Measurements from ENCODE around the gene TRABD. TPM values are rescaled to one million over a fixed set of nuclear protein-coding genes. Genes with fewer than 3 reads are reported as not detected.
"Not testable (repeated sequence)": the region's sequence is repeated elsewhere in the genome, so short reads cannot be mapped to it uniquely, and the experiment has no call there.

Gene TRABD
- total RNA-seq, 3 donors from 2014 or later, result 36.8 to 52.6 (median 42.7) TPM

DNA sequence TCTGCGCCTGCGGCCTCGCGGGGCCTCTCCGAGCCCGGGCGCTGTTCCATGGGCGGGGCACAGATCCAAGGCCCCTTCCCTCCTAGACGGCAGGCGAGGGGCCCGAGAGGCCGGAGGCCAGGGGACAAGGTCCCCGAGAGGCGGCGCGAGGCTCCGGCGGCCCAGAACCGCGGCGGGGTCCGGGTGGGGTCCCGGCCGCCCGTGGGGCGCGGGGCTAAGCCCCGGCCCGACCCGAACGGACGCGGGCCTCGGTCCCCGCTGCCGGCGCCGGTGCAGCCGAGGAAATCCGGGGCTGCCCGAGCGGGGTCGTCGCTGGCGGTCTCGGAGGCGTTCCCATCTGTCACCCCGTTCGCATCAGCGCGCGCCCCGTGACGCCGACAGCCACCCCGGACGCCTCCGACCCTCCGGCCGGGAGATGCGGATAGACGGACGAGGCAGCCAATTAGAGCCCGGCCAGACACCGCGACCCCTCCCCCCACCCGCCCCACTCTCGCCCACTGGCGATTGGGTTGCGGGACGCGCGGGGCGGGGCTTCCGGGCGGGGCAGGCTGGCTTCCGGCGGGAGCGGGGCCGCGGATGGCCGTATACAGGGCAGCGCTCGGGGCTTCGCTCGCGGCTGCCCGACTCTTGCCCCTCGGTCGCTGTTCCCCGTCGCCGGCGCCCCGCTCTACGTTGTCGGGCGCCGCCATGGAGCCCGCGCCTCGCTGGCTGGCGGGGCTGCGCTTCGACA lies 14.9 kb downstream of the TRABD start, which contains the start of gene SELENOO:
TSS of gene SELENOO (plus strand) at position 551 of the 730 bp plus-strand sequence. CDS start at position 577, 26 bp downstream.
- no peaks in the 10 kb centered on the region for H3K9me3 ChIP-seq
- ATAC-seq (peak; percentile 93), DNase-seq (peak; percentile 93 to 96 (median 95))
- H3K4me1 ChIP-seq (ENCODE audit: low read depth), result peaks cover 15% of the 10 kb centered on the region
- peak within 1 kb of the TSS; percentile 72 for H3K4me3 ChIP-seq
- H3K36me3 ChIP-seq (ENCODE audit: low read depth), result no peaks in the 10 kb centered on the region
- TF ChIP-seq, protein P1, sequence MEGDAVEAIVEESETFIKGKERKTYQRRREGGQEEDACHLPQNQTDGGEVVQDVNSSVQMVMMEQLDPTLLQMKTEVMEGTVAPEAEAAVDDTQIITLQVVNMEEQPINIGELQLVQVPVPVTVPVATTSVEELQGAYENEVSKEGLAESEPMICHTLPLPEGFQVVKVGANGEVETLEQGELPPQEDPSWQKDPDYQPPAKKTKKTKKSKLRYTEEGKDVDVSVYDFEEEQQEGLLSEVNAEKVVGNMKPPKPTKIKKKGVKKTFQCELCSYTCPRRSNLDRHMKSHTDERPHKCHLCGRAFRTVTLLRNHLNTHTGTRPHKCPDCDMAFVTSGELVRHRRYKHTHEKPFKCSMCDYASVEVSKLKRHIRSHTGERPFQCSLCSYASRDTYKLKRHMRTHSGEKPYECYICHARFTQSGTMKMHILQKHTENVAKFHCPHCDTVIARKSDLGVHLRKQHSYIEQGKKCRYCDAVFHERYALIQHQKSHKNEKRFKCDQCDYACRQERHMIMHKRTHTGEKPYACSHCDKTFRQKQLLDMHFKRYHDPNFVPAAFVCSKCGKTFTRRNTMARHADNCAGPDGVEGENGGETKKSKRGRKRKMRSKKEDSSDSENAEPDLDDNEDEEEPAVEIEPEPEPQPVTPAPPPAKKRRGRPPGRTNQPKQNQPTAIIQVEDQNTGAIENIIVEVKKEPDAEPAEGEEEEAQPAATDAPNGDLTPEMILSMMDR (IDR thresholded peaks at IDR 0.05), result no peak
- intact Hi-C loops (cut with DNase I, micrococcal nuclease), result no loop called here

DNA sequence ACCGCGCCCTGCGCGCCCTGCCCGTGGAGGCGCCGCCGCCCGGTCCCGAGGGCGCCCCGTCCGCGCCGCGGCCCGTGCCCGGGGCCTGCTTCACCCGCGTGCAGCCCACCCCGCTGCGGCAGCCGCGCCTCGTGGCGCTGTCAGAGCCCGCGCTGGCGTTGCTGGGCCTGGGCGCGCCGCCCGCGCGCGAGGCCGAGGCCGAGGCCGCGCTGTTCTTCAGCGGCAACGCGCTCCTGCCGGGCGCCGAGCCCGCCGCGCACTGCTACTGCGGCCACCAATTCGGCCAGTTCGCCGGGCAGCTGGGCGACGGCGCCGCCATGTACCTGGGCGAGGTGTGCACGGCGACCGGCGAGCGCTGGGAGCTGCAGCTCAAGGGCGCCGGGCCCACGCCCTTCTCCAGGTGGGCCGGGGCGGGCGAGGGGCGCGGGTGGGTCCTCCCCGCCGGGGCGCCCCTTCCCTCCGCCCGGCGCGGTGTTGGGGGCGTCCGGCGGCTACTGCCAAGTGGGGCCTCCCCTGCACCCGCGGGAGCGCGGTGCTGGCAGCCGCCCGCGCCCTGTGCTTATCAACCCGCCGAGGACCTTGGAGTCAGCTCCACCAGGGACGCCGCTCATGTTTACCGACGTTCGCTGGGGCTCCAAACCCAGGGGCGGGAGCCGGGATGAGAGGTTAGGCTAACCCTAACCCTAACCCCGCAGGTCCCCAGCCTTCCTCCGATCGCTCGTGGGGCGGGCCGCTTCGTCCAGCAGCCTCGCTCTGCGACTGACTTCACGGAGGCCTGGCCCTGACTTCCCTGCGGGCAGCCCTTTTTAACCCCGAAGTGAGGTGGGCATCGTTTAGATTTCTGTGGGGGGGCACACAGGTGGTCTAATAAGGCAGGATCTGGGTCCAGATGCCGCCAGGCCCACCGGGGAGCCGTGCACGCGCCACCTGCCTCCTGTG lies 15.7 kb downstream of the TRABD start:
- peak; percentile 44 for ATAC-seq
- Histone ChIP-seq H3K4me3 (peak overlapping the region; percentile 72), H3K4me1 (ENCODE audit: low read depth) (peaks cover 15% of the 10 kb centered on the region), H3K9me3 (no peaks in the 10 kb centered on the region), H3K36me3 (ENCODE audit: low read depth) (no peaks in the 10 kb centered on the region)
- TF ChIP-seq, protein P1 (IDR thresholded peaks at IDR 0.05), result no peak
- intact Hi-C loops (cut with DNase I, micrococcal nuclease), result no loop called here
- DNase-seq, result no peak

DNA sequence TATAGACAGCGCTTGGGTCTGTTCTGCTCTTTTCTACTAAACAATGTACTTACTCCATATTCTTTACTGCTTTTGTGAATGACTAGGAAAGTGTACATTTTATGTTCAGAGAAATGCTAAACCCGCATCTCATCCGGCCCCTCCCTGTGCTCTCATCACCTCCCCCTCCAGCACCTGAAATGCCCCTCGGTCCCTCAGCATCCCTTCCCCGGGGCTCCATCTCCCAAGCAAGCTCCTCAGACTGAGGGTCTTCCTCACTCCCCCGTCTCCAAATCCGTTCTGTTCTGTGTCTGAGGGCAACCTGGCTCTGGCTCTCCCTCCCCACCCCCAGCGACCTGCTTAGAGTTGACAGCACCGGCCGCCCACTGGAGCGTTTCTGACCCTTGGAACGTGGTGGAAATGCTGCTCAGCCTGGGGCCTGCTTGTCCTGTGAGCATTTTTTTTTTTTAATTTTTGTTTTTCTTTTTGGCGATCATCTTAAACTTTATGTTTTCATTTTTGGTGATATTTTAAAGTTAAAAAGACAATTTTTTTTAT lies 16.5 kb downstream of the TRABD start:
- no peaks in the 10 kb centered on the region for H3K36me3 ChIP-seq (ENCODE audit: low read depth)
- TF ChIP-seq, protein P1 (IDR thresholded peaks at IDR 0.05), result no peak
- peaks cover 15% of the 10 kb centered on the region for H3K4me1 ChIP-seq (ENCODE audit: low read depth)
- H3K9me3 ChIP-seq, result no peaks in the 10 kb centered on the region
- ATAC-seq (no peak), DNase-seq (no peak)
- H3K4me3 ChIP-seq, result no peak overlapping the region
- intact Hi-C loops (cut with DNase I, micrococcal nuclease), result no loop called here

- TF ChIP-seq, protein P1 (IDR thresholded peaks at IDR 0.05), result no peak
- peaks cover 15% of the 10 kb centered on the region for H3K4me1 ChIP-seq (ENCODE audit: low read depth)
- no peak for ATAC-seq
- H3K4me3 ChIP-seq, result no peak overlapping the region
- no peaks in the 10 kb centered on the region for H3K9me3 ChIP-seq
- no peaks in the 10 kb centered on the region for H3K36me3 ChIP-seq (ENCODE audit: low read depth)
- no peak for DNase-seq
- intact Hi-C loops (cut with DNase I, micrococcal nuclease), result no loop called here
Measured at GRCh38 chr22:50203288-50203687, 17.6 kb downstream of the TRABD start.

DNA sequence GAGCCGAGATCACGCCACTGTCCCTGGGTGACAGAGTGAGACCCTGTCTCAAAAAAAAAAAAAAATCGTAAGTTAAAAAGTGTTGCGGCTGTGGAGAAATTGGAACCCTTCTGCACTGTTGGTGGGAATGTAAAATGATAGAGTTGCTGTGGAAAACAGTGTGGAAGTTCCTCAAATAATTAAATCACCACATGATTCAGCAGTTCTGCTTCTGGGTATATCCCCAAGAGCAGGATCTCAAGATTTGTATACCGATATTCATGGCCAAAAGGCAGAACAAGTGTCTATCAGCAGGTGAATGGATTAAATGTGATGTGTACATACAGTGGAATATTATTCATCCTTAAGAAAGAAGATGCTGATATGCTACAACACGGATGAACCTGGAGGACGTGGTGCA lies 18.9 kb downstream of the TRABD start:
- Histone ChIP-seq H3K4me1 (ENCODE audit: low read depth) (peaks cover 15% of the 10 kb centered on the region), H3K9me3 (no peaks in the 10 kb centered on the region), H3K4me3 (no peak overlapping the region), H3K36me3 (ENCODE audit: low read depth) (no peaks in the 10 kb centered on the region)
- TF ChIP-seq, protein P1 (IDR thresholded peaks at IDR 0.05), result no peak
- intact Hi-C loops (cut with DNase I, micrococcal nuclease), result no loop called here
- DNase-seq (no peak), ATAC-seq (no peak)

- ATAC-seq; H3K9me3 ChIP-seq; DNase-seq; H3K36me3 ChIP-seq (ENCODE audit: low read depth); intact Hi-C loops (cut with DNase I, micrococcal nuclease); H3K4me3 ChIP-seq: not testable (repeated sequence)
- peaks cover 11% of the 10 kb centered on the region for H3K4me1 ChIP-seq (ENCODE audit: low read depth)
Measured at GRCh38 chr22:50204998-50205397, 19.3 kb downstream of the TRABD start.
